ENCODE results near the gene IL13RA2. TPM values are rescaled to one million over a fixed set of nuclear protein-coding genes. Genes with fewer than 3 reads are reported as not detected.

The IL13RA2 gene, protein sequence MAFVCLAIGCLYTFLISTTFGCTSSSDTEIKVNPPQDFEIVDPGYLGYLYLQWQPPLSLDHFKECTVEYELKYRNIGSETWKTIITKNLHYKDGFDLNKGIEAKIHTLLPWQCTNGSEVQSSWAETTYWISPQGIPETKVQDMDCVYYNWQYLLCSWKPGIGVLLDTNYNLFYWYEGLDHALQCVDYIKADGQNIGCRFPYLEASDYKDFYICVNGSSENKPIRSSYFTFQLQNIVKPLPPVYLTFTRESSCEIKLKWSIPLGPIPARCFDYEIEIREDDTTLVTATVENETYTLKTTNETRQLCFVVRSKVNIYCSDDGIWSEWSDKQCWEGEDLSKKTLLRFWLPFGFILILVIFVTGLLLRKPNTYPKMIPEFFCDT
- total RNA-seq = not detected in 2 replicates

DNA sequence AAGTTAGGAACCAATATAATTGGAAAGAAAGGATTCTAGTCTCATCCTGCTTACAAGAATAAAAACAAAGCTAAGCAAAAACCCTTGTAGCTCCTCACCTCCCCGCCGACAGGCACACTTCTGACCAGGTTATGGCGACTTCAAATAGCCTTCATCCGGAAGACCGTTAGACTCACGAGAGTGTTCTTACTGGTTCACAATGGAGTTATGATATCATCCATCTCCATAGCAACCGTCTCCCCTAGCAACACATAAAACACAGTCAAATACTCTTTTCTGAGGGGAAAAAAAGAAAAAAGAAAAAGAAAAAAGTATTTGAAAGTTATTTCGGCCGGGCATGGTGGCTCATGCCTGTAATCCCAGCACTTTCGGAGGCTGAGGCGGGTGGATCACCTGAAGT lies at the start of gene IL13RA2:
TSS of gene IL13RA2 (minus strand) at position 162 of the 400 bp plus-strand sequence. CDS start 347 bp downstream, outside the sequence.
- intact Hi-C loops (cut with micrococcal nuclease) = no loop called here

DNA sequence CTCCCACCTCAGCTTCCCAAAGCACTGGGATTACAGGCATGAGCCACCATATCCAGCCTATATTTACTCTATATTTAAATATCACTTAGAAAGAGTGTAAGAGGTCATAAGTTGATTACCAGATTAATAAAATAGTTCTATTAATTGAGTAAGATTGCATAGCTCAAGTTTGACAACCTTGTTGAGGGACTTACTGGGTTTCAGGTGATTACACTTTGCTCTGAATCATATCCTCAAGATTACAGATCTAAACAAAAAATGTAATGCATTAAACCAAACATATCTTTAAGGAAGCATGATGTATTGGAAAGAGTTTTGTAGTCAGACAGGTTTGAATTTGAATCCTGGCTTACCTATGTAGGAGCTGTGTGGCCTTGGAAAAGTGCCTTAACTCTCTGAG lies 47.9 kb upstream of the IL13RA2 start:
- intact Hi-C loops (cut with micrococcal nuclease) = no loop called here

DNA sequence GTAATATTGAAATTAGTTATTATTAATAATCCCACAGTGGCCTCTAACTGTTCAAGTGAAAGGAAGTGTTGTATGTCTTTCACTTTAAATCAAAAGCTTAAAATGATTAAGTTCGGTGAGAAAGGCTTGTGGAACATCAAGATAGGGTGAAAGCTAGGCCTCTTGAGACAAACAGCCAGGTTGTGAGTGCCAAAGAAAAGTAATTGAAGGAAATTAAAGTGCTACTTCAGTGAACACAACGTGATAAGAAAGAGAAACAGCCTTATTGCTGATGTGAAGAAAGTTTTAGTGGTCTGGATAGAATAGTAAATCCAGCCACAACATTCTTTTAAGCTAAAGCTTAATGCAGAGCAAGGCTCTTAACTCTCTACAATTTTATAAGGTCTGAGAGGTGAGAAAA lies 42.6 kb upstream of the IL13RA2 start:
- intact Hi-C loops (cut with micrococcal nuclease) = no loop called here

DNA sequence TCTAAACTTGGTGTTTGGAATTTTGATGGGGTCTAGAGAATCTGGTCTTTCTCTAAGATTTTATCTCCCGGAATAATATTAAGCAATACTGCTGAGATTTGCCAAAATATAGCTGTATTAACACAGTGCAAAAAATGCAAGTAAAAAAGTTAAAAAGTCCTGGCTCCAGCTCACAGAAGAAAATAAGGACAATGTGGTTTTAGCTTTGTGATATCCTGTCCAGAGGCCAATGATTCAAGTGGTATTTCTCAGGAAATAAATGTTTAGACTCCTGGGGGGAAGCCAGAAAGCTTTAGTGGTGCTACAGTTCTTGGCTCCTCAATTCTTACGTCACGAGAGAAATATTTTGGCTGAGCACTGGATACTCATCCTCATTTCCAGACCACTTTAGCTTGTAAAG lies 40.9 kb upstream of the IL13RA2 start:
- intact Hi-C loops (cut with micrococcal nuclease) = no loop called here

DNA sequence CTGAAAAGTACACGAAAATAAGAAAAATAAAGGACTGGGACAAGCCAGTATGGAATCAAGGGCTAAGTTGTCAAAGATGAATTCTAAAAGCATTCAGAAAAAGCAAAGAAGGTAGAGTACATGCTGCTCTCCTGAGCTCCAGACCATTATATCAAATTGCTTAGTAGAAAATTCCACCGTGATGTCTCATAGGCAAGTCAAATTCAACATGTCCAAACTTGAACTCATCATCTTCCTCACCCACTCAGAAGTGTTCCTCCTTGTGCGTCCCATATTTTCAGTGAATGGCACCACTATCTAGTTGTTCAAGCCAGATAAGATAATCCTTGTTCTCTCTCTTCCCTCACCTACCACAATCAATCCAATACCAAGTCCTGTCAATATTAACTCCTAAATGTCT lies 37.5 kb upstream of the IL13RA2 start:
- intact Hi-C loops (cut with micrococcal nuclease) = no loop called here

DNA sequence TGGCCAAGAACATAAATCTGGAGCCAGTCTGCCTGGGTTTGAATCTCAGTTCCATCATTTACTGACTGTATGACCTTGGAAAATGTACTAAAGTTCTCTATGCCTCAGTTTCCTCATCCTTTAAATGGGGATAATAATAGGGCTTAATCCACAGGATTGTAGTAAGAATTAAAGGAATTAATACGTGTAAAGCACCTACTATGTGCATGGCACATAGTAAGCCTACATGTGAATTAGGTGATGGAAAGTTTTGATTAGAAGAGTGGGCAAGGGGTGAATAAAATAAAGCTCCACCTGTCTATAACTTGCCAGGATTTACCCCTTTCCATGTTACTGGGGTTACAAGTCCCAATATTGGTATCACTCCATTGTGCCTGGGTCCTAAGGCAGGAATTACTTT lies 35.8 kb upstream of the IL13RA2 start:
- intact Hi-C loops (cut with micrococcal nuclease) = no loop called here

DNA sequence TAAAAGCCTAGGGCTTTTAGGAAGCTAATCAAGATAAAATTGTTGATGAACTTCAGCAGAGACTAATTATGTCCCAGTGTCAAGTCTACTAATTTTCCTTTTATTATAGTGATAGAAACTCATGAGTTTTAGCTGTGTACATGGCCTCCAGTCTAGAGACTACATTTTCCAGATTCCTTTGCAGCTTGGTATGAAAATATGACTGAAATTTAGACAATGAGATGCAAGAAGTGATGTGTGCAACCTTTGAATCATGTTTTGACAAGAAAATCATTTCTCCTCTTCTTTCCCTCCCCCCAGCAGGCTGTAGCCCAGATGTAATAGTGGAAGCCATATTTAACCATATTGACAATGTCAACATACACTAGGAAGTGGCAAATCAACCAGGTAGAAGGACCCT lies 30.3 kb upstream of the IL13RA2 start:
- intact Hi-C loops (cut with micrococcal nuclease) = no loop called here

DNA sequence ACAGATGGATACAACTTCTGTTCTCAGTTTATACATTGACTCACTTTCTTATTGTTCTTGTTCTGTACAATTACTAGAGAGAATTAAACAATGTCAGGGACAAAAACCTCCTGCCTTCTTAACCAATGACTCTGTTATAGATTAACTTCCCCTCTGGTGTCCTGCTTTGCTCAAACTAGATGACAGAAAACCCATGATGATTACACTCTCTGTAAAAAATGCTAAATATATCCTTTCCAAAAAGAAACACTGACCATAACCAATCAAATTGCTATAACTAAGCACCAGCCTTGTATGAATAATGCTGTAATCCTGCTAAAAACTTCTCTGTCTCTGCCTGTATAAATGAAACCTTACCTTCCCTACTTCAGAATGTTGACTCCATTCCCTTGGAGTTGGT lies 29.8 kb upstream of the IL13RA2 start:
- intact Hi-C loops (cut with micrococcal nuclease) = no loop called here

DNA sequence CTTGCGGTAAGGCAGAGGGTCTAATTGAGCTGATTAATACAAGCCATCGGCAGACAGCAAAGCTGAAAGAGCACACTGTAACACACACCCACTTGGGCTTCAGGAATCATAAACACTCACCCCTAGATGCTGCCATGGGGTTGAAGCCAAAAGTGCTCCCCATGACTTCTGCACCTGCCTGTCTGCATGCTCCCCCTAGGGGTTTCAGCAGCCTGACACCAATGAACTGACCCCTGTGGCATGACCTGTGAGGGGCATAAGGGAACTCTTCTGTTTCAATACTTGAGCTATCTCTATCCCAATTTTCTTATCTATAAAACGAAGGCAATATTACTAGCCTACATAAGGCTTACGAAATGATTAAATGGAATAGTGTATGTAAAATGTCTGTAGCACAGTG lies 23.0 kb upstream of the IL13RA2 start:
- intact Hi-C loops (cut with micrococcal nuclease) = no loop called here

DNA sequence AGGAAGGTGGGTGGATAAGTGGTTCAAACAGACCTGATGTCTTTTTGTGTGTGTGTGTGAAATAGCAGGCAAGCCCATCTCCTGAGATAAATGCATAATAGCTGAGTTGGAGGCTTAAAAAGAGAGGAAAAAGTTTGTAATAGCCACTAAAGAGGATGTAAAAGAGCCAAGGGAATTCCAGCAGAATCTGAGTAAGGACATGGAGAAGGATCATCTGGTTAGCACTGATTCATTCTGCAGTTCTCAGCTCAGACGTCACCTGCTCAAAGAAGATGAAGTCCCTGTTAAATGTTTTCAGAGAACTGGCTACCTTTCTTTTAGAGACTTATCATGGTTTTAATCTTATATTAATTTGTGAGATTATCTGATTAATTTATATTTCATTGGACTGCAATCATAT lies 21.0 kb upstream of the IL13RA2 start:
- intact Hi-C loops (cut with micrococcal nuclease) = no loop called here

DNA sequence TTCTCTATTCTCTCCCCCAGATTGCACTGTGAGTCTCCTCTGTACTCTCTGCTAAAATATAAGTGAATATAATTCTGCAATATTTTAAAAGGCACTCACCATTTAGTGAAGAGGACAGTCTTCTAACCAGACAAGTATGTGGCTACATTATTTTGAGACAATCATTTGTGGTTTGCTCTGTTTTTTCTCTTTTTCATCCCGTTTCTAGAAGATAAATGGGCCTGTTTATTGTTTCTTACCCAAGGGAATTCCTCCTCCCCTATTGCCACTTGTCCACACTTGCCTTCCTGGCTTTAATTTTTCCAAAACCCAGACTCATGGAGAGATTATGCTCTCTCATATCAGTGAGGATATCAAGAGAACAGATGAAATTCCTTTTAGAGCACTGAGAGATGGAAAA lies 18.6 kb upstream of the IL13RA2 start:
- intact Hi-C loops (cut with micrococcal nuclease) = no loop called here

DNA sequence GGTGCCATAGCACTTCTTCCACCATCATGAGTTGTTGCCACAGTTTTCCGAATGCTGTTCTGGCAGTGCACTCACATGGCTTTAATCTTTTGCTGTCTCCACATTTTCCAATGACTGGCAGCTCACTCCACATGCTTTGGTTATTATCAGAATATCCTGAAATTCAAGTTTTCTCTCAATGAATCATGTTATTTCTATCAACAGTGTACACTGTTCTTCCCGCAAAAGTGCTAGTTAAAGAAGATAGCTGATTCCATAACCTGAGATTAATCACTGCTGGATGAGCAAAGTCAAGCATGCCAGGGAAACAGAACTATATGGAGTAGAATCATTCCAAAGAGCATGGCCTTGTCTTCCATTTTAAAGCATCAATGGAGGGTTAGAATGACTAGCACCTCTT lies 14.6 kb upstream of the IL13RA2 start:
- intact Hi-C loops (cut with micrococcal nuclease) = no loop called here

DNA sequence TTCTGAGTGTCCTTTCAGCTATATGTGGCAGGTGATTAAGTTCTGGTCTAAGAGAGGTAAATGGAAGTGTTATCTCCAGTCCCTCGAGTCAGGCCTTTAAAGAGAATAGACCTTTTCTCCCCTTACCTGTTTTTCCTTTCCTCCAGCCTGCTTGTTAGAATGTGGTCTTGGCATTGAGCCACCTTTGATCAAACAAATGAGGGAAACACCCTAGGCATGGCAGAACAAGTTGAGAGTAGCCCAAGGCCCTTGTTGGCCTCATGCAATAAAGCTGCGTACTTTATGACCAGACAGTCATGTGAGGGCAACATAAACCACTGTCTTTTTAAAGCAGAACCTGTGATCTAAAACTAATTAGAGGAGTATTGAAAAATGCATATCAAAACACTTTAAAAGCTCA lies 13.2 kb upstream of the IL13RA2 start:
- intact Hi-C loops (cut with micrococcal nuclease) = no loop called here

DNA sequence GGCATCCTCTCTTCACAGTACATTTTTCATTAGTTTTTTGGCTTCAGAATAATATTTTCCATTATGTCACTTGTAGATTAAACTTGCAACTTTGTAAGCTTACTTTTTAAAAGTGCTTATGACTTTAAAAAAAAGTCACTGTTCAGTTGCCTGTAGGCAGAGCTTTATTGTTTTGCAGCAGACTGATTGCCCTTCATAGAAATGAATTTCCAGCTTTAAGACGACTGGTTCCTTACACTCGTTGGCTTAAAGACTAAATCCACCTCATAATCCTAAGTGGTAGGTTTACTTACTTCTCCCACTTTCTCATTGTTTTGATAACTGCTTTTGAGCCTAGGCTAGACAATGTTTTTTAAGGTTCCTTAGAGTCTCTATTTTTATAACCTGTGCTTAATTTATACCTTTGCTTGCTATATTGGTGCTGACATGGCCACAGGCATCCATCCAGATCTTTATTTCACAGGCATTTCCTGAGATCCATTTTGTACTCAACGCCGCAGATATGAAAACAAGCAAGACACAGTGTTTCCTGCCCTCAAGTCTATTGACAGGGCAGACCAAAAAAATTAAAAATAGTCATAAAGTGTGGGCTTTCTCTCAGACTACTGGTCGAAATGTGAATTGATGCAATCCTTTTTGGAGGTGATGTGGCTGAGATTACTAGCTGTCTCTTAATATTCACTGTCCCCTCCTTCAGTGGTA lies 12.6 kb upstream of the IL13RA2 start:
- intact Hi-C loops (cut with micrococcal nuclease) = no loop called here

DNA sequence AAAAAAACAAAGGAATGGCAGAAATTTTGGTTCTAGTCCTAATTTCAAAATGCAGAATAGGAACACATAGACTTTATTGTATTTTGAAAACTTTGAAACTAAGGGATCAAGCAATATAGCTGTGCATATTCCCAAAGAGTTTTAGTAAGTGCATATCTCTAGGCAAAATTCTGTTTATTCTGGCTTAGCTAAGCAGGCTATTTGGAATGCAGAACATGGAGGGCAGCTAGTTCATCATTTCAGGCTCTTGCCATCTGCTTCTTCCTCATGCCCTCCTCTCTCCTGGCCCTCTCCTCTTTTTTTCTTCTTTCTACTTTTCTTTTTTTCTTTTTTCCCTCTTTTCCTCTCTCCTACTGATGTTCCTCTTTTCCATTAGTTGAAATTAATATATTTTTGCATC lies 12.0 kb upstream of the IL13RA2 start:
- intact Hi-C loops (cut with micrococcal nuclease) = no loop called here

DNA sequence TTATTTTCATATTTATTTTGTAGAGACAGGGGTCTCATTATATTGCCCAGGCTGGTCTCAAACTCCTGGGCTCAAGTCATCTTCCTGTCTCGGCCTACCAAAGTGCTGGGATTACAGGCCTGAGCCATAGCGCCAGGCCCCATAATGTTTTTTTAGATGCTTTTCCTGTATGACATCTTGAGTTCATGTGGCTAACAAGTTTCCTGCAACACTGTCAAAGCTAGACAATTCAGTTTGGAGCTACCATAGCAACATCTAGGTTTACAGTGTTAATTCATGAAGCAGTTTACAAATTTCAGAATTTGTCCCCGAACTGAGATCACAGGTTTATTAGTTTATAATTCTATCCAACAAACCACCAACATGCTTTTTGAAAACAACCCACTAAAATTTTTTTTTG lies 6.4 kb upstream of the IL13RA2 start:
- intact Hi-C loops (cut with micrococcal nuclease) = no loop called here

DNA sequence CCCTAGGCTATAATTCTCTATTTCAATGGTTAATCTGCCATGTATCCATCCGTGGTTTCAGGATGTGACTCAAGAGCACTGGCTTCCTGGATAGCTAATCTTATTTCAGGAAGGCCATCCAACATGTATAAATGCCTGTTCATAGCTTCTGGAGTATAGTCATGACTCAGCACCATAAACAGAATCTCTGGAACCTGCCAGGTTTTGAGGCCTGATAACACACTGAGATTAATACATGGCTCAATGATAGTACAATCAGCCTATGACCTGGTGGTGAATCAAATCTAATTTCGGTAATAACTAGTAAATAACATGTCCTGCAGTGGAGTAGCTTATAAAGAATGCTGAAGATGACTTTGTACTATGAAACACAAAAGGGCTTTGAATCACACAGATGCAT lies 5.7 kb upstream of the IL13RA2 start:
- intact Hi-C loops (cut with micrococcal nuclease) = no loop called here

DNA sequence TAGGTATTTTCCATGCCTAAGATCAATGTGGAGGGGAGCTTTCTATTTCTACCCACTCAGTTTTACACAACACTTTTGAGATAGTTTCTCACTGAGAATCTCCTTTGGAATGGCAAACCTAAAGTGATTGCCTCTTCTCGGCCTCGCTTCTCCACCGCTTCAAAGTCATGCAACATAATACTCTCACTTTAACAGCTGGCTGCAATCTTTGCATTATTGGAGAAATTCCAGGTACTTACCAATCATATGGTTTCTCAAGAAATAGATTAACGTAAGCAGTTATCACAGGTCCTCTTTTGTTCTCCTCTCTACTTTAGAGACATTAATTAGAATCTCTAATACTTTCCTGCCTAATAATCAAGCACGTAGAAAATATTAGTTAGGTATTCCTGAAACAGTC lies 3.7 kb upstream of the IL13RA2 start:
- intact Hi-C loops (cut with micrococcal nuclease) = no loop called here

DNA sequence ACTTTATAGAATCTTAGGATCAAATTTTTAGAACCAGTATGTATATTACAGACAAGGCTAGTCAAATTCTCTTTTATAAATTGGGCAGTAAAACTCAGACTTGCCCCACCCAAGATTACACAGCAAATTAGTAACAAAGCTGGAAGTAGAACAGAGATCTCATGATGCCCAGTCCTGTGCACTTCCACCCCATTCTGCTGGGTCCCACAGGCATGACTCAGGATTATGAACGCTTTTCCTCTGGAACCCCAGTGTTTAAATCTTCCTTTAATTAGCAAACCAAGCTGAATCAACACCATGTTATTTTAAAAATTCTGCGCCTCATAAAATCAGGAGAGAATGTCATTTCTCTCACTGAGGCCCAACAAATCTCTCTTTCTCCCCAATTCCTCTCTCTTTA lies 1.5 kb upstream of the IL13RA2 start:
- intact Hi-C loops (cut with micrococcal nuclease) = no loop called here

DNA sequence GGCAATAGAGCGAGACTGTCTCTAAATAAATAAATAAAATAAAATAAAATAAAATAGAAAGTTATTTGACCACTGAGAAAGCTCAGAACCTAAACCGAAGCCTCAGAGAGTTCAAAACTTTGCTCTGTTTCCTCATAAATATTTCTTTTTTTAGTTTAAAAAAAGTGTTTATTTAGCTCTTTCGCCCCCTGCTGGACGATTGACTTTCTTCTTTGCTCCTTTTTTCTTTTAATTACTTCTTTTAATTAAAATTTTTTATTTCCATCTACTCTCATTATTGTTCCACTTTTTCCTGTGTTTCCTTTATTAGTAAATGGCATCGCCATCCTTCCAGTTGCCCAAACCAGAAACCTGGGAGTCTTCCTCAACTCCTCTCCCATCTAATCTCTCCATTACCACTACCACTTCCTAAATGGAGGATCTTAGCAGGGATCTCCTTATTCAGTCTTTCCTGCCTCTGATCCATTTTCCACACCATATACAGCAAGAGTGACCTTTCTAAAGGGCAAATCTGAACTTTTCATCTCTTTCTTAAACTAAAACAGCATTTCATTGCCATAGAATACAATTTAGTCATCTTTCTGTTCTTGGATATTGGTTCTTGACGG lies 728 bp upstream of the IL13RA2 start:
- intact Hi-C loops (cut with micrococcal nuclease) = no loop called here

DNA sequence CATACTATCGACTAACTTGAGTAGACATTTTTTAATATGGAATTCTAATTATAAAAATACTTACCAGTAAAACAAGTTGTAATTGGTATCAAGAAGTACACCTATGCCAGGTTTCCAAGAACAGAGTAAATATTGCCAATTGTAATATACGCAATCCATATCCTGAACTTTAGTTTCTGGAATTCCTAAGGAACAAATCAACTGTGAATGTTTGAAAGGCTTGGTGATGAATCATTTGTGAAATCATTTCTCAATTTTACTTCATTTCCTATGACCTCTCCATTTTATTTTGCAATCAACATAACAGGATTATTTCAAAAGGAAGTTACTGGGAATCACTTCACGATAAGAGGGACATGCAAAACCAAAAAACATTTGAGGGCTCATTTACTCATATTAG lies 3.7 kb downstream of the IL13RA2 start:
- intact Hi-C loops (cut with micrococcal nuclease) = no loop called here

DNA sequence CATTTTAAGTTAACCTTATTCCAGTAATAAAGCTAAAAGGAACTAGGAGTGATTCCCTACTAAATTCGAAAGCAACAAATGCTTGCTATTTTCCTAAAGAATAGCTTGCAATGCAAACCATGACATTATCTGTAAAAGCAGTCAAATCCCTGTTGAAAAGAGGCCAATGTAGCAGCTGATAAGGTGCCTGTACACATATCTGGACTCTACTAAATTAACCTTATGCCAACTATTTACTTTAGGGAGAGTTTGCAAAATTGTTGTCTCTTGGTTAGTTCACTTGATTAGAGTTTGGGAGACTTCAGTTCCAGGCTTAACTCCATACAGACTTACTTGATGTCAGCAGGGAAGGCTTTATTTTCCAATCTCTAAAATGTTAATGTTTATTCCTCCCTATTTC lies 6.0 kb downstream of the IL13RA2 start:
- intact Hi-C loops (cut with micrococcal nuclease) = no loop called here

DNA sequence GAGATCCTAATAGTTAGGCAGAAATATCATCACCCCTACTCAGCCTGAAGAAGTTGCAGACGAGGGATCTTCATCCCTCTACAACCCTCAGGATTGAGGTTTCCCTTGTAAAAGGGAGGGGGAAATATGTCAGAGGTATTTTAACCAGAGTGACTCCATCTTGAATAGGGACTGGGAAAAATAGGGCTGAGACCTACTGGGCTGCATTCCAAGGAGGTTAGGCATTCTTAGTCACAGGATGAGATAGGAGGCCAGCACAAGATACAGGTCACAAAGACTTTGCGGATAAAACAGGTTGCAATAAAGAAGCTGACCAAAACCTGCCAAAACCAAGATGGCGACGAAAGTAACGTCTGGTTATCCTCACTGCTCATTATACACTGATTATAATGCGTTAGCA lies 17.5 kb downstream of the IL13RA2 start:
- intact Hi-C loops (cut with micrococcal nuclease) = no loop called here
